NCI-H1436 treated with DMSO at 0.1 percent for 48 hours (cell line): ENCODE data around the gene PARD3B.

Experiments
- DNase-seq: peaks from one replicate; lab custom pipeline; 2025; lab: John Stamatoyannopoulos, UW

The PARD3B gene

DNA sequence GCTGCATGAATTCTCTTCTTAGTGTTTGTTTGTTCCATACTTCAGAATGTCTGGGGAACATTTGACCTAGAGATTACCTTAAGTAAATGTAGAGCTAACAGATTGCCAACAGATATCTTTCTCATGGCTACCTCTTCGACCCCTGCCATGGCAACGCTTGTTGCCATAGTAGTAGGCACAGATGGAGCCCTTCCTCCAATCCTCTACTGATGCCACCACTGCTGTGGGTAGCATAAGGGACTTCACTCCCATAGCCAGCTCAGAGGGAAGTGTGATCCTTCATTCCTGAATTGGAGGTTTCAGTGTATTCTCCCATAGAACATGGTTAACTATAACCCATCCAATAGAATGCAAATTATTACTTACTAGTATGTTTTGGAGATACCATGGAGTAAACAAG, 593.5 kb downstream of the PARD3B start:
- DNase-seq: no peak

DNA sequence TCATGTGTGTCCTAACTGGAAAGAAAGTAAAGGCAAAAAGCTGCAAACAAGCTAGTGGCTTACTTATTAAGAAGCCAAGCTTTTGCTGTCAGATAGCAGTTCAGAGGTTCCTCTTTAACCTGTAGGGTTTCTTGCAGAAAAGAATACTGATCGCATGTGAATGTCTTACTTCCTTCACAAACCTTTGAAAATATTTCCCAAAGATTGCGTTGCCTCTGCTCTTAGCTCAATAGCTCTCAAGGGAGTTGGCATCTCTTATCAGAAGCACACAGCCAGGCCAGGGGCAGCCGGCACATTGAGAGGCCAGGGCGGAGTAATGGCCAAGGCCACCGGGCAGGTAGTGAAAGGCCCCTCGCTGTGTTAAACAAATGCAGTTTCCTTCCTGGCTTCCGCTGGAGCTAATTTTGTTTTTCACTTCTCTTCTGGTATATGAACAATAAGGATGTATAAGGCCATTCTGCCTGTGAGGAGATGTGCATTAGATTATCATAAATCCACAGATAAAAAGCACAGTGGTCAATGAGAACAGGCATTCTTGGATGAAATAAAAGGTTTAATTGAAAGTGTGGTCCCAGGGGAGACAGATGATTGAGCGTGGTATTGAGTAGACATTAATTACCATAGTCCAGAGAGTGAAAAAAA, 594.7 kb downstream of the PARD3B start:
- no peak for DNase-seq

DNA sequence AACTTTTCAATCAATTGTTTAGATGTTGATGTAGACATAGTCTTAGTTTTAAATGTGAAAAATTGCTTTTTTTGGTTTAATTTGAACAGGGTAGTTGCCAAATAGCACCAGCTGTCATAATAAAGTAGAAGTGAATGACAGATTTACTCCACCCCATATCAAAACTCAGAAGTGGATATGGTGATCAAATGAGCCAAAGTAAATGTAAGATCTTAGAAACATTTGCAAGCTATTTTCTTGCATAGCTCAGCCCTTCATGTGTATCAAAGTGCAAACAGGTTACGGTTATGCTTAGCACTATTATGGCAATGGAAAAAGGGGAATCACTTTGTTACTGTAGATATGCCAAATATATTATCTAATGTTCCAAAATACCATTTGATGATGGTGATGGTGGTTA, 596.1 kb downstream of the PARD3B start:
- no peak for DNase-seq

DNA sequence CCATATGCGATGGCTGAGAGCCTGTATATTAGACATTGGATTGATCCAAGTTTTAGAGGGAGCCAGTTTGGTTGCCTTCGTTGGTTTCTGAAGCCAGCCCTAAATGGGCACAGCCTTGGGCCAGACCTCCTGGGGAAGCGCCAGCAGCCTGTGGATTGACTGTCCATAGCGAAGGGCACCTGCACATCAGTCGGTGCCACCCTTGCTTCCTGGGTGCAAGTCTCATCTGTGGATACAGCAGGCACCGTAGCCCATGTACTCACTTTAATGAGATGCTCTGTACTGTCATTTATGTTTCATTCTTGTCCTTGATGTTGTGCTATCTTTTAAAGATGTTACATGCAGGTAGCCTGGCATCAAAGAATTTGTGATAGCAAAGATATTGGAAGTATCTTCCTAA, 600.6 kb downstream of the PARD3B start:
- no peak for DNase-seq

DNA sequence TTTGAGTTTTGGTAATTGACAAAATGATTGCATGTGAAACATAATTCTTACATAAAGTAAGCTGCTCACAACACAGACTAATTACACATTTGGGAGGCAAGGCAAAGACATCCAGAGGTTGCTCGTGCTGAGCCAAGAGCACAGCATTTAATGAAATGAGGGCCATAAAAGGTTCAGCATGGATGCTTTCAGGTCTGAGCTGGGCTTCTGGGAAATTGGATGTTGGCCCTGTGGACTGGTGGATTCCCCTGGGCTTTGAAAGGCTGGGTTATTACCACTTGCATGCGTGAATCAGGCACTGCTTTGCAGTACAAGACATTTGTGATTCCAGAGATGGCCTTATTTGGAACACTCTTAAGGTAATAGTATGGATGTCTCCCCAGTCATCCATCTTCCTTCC, 603.5 kb downstream of the PARD3B start:
- peak; percentile 26 for DNase-seq

DNA sequence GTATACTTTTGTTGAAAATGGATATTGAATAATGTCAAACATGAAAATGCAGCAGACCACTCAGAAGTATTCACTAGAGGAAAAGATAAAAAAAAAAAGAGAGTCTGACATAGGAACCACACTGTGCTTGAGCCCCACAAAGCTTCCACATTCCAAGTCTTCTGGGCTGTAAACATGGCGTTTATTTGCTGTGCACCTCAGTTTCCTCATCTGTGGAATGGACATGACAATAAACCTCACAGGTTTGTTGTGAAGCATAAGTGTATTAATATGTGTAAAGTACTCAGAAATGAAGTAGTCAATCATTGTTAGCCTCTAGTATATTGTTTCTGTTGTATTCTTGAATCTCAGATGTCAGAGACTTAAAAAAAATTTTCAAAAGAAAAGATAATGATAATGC, 611.2 kb downstream of the PARD3B start:
- no peak for DNase-seq

DNA sequence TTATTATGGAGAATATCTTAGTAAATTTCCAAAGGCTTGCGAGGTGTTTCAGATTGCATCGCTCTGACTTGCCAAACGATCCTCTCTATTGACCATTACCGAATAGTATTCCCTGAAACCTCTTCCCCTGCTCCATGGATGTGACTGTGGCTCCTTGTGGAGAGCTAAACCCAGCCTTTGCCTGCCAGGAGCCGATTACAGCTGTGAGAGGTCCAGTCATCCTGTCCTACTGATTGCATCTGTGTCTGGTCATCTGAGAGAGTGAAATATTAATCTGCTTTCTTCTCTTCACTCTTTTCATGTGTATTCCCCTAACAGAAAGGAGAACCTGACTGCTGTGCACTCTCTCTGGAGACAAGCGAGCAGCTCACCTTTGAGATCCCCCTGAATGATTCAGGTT, 613.1 kb downstream of the PARD3B start:
- no peak for DNase-seq

DNA sequence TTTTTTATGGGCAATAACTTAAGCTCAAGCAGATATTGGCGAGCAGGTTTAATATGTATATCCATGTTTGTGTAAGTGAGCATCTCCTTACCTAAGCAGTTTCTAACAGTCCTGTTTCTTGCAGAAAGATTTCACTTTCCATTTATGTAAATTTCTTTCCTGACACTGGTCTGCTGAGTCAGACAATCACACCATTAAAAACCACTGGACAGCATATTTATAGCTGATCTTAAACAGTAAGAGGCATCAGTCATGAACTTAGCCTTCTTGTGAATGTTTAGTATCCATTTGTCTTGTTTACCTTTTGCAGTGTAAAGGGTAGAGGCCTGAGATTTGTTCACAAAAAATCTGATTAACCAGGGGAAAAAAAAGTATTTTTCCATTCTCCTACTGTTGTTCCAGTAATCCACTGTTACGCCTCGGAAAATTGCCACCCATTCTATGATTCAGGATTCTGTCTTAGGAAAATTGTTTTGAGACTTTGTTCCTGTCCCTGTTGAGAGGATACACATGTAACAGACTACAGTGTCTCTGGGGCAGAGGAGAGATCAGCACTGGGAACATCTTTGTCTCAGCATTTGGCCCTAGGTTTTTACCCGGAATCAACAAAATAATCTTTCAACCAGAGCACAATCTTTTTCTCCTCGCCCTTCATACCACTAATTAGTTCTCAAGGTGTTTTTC, 616.0 kb downstream of the PARD3B start:
- DNase-seq: no peak

DNA sequence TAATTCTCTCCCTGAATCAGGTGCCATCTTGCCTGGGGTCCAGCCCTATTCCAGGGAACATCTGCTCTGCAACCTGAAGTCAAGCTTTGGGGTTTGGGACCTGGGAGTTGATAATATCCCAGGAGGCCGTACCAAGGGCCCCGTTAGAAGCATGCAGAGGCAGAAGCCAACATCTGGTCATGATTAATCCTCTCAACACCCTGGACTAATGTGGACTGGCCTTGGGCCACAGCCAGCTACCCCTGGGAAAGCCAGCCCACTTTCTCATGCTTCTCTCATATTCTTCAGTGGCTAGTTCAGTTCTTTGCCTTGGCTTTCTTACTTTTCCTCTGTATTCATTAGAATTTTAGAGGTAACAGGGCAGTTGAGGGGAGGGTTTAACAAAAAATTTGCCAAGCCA, 621.5 kb downstream of the PARD3B start:
- DNase-seq: no peak

DNA sequence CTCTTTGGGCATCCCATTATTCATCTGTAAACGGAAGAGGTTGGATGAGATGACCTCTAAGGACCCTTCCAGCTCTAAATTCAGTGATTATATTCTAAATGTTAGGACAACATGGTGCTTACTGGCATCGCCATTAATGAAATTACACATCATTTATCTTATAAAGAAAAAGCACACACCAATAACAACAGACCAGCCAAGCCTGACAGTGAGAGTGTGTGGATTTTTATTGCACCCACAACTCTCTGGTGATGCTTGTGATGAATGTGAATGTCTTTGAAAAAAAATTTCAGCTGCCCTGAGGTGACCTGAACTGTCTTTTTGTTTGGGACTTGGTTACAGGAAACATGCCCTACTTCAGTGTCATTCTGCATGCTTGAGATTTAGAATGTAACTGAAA, 623.7 kb downstream of the PARD3B start:
- DNase-seq: no peak

DNA sequence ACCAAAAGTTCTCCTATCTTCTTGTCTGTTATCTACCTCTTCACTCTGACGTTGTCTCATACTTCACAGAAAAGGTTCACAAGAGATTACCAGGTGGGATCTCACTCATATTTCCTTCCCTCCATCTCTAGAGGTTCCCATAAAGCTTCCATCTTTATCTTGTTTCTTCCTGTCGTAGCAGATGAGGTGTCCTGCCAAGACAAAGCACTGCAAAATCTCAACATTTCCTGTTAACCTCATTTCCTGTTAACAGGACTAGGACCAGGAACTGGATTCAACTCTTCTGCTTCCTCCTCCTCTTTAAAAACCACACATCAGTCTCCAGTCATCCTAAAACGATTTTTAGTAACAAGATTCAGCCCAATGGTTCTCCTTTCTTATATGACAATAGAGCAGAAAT, 624.2 kb downstream of the PARD3B start:
- DNase-seq: no peak

DNA sequence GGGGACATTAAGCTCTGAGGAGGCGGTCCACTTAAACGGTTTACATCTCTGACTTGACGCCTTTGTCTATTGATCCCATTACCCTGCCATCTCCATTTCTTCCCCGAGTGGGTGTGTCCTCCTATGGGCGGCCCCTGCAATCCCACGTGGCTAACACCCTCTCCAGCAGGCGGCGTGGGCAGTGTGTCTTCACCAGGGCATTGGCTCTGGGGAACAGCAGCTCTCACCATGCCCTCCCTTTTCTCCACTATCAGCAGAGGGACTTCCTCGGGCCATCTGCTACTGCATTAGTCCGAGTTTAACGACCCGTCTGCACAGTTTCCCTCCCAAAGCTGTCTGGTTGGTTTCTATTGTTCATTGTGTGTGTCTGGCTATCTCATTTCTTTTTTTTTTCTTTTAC, 625.1 kb downstream of the PARD3B start:
- DNase-seq: no peak

DNA sequence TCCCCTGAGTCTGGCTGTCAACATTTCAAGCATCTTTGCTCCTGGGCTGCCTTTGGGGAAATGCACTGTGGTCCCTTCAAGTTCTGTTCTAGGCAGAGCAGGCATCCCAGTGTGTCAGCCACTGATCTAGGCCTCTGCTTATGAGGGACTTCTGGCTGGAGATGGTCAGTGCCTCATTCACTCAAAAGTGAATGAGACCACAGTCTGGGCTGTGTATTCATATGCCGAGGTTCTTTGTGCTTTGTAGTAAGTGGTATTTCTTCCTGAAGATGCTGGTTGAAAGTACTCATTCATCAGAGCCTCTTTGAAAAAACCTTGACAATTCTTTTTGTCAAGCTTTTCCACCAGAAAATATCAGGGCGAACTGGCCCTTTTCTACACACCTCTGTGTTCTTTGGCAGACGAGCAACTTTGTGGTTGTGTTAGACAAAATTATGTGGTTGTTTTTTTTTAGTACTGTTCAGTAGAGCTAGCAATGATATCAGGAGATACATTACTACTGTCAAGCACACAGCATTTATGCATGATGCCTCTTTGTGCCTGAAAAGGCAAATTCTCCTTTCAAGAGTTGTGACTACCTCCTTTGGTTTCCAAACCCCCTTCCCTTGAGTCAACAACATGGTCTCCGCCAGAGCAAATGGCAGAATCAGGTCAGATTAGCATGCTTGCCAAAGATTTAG, 626.1 kb downstream of the PARD3B start:
- no peak for DNase-seq

DNA sequence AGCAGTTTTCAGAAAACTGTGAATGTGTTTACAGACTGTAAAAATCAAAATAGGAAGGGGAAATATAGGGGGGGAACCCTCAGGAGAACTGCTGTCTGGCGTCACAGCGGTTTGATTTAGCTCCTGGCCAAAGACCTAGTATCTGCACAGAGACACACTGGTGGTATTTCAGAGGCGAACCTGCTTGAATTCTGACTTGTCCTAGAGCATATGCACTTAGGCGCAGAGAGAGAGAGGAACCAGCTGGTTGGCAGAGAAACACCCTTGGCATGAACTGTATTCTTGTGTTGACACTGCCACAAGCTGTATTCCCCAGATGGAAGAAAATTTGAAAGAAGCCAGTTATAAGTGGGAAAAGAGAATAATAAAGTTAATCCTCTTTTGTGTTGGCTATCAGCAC, 630.6 kb downstream of the PARD3B start:
- DNase-seq: no peak

DNA sequence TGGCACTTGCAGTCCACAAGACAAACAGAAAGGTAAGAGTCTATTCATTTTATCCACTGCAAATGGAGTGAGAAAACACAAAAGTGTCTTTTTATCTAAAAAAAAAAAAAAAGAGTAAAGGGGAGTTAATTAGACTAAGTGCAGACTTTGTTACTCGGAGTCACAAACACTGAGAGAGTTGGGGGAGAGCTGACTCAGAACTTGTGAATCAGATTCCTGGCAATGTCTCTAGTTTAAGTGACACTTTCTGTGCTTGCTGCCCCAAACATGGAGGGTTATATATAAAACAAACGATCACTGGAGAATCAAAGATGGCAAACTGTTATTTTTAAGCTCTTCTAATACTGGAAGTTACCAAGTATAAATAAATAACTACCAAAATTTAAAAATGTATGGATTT, 631.3 kb downstream of the PARD3B start:
- no peak for DNase-seq

DNA sequence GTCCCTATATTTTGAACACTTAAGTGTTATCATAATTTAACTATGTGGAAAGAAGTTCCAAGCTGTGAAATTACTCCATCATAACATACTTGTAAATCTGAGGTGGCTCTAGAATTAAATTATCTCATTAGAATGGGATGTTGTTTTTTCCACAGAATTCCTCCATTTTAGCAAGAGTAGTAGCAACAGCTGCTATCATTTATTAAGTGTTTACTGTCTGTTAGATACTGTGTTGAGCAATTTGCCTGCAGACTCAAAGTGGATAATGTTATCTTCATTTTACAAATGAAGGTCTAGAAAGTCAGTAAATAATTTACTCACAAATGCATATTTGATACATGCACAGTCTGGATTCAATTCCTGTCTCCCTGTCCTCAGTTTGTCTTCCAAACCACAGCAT, 632.3 kb downstream of the PARD3B start:
- DNase-seq: no peak

DNA sequence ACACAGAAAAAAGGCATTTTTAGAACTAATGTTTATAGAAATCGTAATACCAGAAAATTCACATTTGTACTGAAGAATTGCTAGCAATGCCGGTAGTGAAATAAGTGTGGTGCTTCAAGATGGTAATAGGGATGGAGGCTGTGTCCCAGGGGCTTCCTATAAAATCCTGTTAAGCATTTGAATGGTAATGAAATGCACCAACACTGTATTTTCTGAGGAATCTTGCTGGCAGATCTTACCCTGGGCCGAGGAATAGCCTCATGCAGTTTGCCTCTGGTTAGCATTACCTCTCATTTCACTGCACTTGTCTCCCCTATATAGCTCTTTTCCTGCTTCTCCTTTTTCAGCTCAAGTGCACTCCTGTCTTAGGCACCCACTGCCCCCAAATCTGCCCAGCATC, 635.5 kb downstream of the PARD3B start:
- DNase-seq: no peak

DNA sequence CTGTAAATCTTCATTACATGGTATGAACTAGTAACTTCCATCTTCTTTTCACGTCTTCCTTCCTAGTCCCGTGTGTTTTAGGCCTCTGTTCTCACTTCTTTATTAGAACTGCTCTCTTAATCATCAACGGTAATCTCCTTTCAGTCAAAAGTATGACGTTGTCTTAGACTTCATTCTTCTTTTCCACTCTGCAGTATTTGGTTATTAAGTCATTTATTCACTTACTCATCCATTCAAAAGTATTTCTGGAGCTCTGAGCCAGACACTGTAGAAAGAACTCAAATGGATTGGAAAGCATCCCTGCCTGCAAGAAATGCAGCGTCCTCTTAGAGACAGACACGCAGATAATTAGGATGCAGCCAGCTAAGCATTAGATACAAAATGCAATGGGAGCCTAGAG, 642.5 kb downstream of the PARD3B start:
- DNase-seq: no peak

DNA sequence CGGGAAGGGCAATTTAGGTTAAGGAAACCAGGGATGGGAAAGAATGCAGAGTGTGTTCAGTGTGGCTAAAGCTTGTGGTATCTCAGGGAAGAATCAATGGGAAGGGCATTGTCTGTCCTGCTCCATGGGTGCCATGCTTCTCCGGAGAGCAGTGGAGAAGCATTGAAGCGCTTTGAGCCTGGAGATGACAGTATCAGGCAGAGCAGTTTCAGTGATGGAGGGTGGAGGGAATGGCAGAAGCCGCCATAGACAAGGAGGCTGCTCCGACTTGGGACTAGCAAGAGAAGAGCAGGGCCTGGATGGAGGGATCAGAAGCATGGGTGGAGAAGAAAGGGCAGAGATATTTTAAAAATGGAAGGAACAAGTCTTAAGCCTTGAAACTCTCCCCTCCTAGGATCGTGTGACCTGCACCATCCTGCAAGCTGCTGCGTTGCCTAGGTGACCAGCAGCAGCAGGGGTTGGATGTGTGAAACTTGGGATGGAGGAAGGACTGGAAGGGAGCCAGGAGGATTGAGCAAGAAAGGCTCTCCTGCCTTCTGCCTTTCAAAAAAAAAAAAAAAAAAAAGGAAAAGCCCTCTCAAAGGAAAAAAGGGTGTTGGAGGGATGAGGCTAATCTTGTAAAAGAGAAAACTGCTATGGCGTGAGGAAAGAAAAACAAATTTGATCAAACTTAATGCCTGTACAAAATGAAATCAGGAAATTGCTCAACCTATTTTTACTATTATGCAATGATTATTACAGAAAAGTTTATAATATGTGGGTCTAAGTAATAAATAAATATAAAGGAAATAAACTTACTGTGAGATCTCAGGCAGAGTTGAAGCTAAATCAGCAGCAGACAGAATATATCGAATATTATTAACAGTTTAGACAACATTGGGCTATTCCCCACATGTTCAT, 643.2 kb downstream of the PARD3B start:
- DNase-seq: no peak

DNA sequence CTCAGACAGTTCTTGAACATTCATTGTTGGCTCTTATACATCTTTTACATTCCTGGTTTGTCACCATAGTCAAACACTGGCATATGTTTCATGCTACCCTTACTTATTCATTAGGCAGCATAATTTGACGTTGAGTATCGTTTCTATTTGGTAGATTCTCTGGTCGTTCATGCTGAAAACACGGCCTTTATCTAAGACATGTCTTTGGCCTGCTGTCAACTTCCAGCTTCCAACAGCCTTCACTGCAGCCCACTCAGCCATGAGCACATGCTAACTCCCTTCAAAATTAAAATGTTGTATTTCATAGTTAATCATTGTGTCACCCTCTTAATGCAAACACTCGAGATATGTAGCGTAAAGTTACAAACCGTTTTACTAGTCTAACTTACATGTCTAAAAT, 644.0 kb downstream of the PARD3B start:
- DNase-seq: no peak

DNA sequence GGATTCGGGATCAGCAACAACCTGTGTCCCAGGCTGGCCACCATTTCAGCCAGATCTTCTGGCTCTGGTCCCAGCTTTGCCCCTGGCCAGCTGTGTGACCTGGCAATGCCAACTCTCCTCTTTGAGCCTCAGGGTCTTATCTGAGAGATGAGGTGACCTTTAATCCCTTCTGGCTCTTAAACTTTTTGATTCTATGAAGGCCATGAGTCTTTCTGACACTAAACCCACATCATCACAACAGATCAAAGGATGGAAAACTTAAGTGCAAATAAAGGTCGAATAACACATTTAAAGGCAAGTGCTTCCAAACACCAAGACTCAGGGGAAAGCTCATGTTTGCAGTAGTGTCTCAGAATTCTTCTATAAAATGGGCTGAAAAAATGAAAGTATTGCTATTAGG, 645.3 kb downstream of the PARD3B start:
- DNase-seq: no peak

DNA sequence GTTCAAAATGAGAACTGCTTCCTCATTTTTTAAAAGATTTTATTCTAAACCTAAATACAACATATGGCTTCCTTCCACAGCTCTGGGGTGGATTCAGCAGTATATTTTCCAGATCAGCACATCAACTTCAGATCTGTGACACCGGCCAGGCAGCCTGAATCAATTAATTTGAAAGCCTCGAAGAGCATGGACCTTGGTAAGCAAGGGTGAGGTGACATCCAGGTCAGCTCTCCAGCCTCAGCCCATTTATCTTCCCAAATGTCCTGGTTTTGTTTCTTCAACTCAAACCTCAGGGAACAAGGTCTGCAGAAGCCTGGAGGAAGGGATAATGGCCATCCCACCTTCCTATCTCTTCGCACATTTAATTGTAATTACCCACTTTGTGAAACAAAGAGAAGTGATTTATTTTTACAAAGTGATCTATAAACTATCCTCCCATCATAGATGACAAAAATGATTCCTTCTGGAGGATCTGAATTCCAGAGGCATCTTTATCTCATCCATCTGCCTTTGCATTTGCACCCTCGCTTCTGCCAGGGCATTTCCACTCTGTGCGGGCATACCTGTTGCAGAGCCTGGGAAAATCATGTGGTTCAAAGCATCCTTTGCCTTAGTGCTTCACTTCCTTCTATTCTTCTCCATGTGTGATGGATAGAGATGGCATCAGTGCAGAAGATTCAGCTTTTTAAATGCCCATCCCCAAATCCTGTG, 648.0 kb downstream of the PARD3B start:
- no peak for DNase-seq
